H4 (cell line): ENCODE measurements around the gene CGB5. TPM values are rescaled to one million over a fixed set of nuclear protein-coding genes. Genes with fewer than 3 reads are reported as not detected.
A peak's percentile ranks its signal among the peaks of the same experiment; 100 is the strongest.
"Not testable (repeated sequence)": the region's sequence is repeated elsewhere in the genome, so short reads cannot be mapped to it uniquely, and the experiment has no call there.

Experiments
- DNase-seq: peaks from one replicate; pipeline ENCODE4 v3.0.0-alpha.2; 2015; ENCODE audit warnings: low spot score
- total RNA-seq: library from RNA; depleted of rRNA; stranded (reverse); fragments of >200 nt; shearing (Covaris generic); gene quantifications from 2 replicates; pipeline ENCODE4 v1.2.3, GENCODE V29; 2014

Gene CGB5
- total RNA-seq, 1 experiment from 2014 or later, result 0.33 TPM

- DNase-seq, result peak; percentile 76
Measured at GRCh38 chr19:49020931-49021895, 22.4 kb upstream of the CGB5 start.

- no peak for DNase-seq
Measured at GRCh38 chr19:49022116-49022515, 21.5 kb upstream of the CGB5 start.

- DNase-seq, result not testable (repeated sequence)
Measured at GRCh38 chr19:49024233-49024632, 19.4 kb upstream of the CGB5 start, which contains the start of gene CGB3. CGB3 (minus strand) TSS chr19:49024333; CDS start chr19:49023971, 362 bp downstream.

- not testable (repeated sequence) for DNase-seq
Measured at GRCh38 chr19:49025088-49025487, 18.6 kb upstream of the CGB5 start.

- not testable (repeated sequence) for DNase-seq
Measured at GRCh38 chr19:49025599-49025998, 18.0 kb upstream of the CGB5 start.

GRCh38 chr19:49028686-49029085, 15.0 kb upstream of the CGB5 start:
- not testable (repeated sequence) for DNase-seq

GRCh38 chr19:49029749-49030148, 13.9 kb upstream of the CGB5 start:
- not testable (repeated sequence) for DNase-seq

- DNase-seq, result not testable (repeated sequence)
Measured at GRCh38 chr19:49030323-49030722, 13.3 kb upstream of the CGB5 start.

- DNase-seq, result not testable (repeated sequence)
Measured at GRCh38 chr19:49031642-49032301, 11.9 kb upstream of the CGB5 start, which contains the start of gene CGB2. CGB2 (plus strand) TSS chr19:49031890; CDS start chr19:49032096, 206 bp downstream.

GRCh38 chr19:49036815-49037214, 6.8 kb upstream of the CGB5 start, which contains the start of gene CGB1:
CGB1 (minus strand) TSS chr19:49036895; CDS start chr19:49036711, 184 bp downstream.
- DNase-seq, result not testable (repeated sequence)

- DNase-seq, result not testable (repeated sequence)
Measured at GRCh38 chr19:49038111-49038510, 5.5 kb upstream of the CGB5 start.

GRCh38 chr19:49038557-49039276, 4.9 kb upstream of the CGB5 start:
- peak; percentile 87 for DNase-seq

GRCh38 chr19:49039736-49040135, 3.9 kb upstream of the CGB5 start:
- DNase-seq, result not testable (repeated sequence)

GRCh38 chr19:49042177-49042576, 1.5 kb upstream of the CGB5 start:
- no peak for DNase-seq

GRCh38 chr19:49042666-49043065, 982 bp upstream of the CGB5 start:
- not testable (repeated sequence) for DNase-seq

- DNase-seq, result not testable (repeated sequence)
Measured at GRCh38 chr19:49049011-49049410, 5.4 kb downstream of the CGB5 start, which contains the start of gene CGB8. CGB8 (minus strand) TSS chr19:49049111; CDS start chr19:49048739, 372 bp downstream.

GRCh38 chr19:49049834-49050233, 6.2 kb downstream of the CGB5 start:
- DNase-seq, result not testable (repeated sequence)

GRCh38 chr19:49050376-49051033, 6.9 kb downstream of the CGB5 start:
- DNase-seq, result peak; percentile 60

GRCh38 chr19:49056101-49056901, 12.7 kb downstream of the CGB5 start:
- DNase-seq, result peak; percentile 37
